ENCODE results near the gene HYAL1. TPM values are rescaled to one million over a fixed set of nuclear protein-coding genes. Genes with fewer than 3 reads are reported as not detected.

HYAL1 gene
- total and polyA plus RNA-seq, 4 donors, result 1.6 to 9.3 (median 4.3) TPM

DNA sequence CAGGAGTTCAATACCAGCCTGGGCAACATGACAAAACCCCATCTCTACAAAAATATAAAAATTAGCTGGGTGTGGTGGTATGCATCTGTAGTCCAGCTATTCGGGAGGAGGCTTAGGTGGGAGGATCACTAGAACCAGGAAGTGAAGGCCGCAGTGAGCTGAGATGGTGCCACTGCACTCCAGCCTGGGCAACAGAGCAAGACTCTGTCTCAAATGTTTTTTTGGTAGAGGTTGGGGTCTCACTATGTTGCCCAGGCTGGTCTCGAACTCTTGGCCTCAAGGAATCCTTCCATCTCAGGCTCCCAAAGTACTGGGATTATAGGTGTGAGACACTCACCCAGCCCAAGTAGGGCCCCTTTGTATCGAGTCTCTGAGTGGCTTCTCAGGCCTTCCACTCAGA lies 9.3 kb downstream of the HYAL1 start:
- no peak overlapping the region for H3K27ac ChIP-seq (ENCODE audit: low read depth in 1 of 2, low read length in 2 of 2)
- ATAC-seq (ENCODE audit: low FRiP score) (no peak), DNase-seq (no peak)
- H3K9me3 ChIP-seq (ENCODE audit: control insufficient read depth, low read length), result no peaks in the 10 kb centered on the region
- WGBS, 2 donors, result 88 to 94% methylated on average over 4 of the region's 4 CpGs
- no peaks in the 10 kb centered on the region for H3K27me3 ChIP-seq (ENCODE audit: control insufficient read depth in 1 of 2, insufficient read depth in 2 of 2, low read length in 1 of 2)
- intact Hi-C loops (cut with DNase I), result no loop called here
- H3K4me3 ChIP-seq (ENCODE audit: low read length in 2 of 2), result no peak overlapping the region
- H3K4me1 ChIP-seq (ENCODE audit: control insufficient read depth in 1 of 2, insufficient read depth in 2 of 2, low read length in 2 of 2), result no peaks in the 10 kb centered on the region
- no peaks in the 10 kb centered on the region for H3K36me3 ChIP-seq (ENCODE audit: control insufficient read depth in 1 of 2, insufficient read depth in 2 of 2, low read length in 1 of 2)

DNA sequence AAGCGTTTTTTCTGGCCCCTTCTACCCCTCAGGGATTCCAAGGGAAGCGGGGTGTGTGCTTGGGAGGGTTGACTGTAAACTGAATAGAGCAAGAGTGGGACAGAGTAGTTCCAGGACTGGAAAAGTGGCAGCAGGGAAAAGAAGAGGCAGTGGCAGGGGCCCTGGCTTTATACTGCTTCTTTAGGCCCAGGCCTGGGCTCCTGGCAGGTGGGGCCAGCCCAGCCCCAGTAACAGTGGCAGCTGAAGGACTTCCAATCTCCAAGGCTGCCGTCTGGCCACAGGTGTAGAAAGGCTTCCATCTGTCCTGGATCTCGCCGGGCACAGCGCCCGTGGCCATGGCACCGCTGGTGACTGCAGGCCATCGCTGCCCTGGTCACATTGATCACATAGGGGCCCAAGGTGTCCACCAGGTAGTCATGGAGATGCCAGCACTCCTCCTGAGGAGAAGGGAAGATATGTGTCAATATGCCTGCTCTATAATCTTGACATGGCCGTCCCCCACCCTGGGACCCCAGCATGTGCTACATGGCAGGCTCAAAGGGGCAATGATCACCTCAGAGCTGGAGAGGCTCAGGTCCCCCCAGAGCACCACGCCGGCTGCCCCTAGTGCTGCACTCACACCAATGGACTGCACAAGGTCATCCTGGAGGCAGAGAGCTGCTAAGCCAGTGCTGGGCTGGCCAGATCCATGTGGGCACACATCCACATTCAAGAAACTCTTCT lies 10.1 kb downstream of the HYAL1 start:
- peak overlapping the region in 1 of 2 donors; percentile 87 for H3K27ac ChIP-seq (ENCODE audit: low read depth in 1 of 2, low read length in 2 of 2)
- peak in 1 of 2 donors; percentile 55 for DNase-seq

DNA sequence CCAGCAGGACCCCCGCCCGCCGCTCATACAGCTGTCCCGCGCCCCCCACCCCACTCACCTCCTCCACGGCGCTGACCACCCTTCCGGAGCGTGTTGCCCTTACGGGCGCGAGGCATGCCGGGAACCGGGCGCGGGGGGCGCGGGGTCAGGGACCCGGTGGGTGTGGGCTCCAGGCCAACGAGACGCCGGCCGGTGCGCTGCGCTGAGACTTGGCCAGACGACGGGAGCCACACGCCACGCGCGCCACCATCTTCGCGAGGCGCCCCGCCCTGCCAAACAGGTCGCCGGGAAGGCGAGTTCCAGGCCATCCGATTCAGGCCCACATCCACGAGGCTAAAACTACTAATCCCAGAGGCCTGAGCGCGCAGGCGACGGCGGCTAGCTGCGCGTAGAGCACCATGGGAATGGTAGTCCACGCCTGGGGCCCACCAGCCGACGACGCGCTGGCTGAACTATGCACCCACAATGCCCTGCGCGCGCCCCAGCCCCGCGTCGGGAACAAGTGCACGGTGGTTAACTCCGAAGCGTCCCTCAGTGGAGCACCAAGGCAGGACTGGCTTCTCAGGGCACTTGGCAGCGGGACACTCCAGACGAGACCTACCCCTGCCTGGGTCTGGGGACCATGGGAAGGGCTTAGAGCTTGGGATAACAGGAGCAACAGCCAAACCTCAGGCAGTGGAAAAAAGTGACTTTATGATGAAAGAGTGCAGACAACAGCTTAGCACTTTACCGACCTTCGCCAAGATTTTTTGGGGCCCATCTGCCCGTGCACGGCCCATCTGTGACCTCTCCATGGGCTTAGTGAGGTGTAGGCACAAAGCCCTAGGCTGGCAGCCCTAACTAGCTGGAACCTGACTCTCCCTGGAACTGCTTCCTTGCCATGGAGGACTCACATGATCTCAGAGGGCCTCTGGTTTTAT lies 11.0 kb downstream of the HYAL1 start, which contains the start of gene IFRD2:
IFRD2 (minus strand) TSS at position 271 of the 920 bp plus-strand sequence; CDS start at position 116, 155 bp downstream.
- intact Hi-C loops (cut with DNase I), result no loop called here
- H3K4me3 ChIP-seq (ENCODE audit: low read length in 2 of 2), result peak within 1 kb of the TSS; percentile 56 to 68
- H3K27me3 ChIP-seq (ENCODE audit: control insufficient read depth in 1 of 2, insufficient read depth in 2 of 2, low read length in 1 of 2), result no peaks in the 10 kb centered on the region
- peak within 1 kb of the TSS in 1 of 2 donors; percentile 87 for H3K27ac ChIP-seq (ENCODE audit: low read depth in 1 of 2, low read length in 2 of 2)
- peak; percentile 97 for ATAC-seq (ENCODE audit: low FRiP score)
- DNase-seq, result peak; percentile 99
- H3K4me1 ChIP-seq (ENCODE audit: control insufficient read depth in 1 of 2, insufficient read depth in 2 of 2, low read length in 2 of 2), result no peaks in the 10 kb centered on the region
- 1% methylated on average over 65 to 67 of the region's 67 CpGs for WGBS, 2 donors
- no peaks in the 10 kb centered on the region for H3K9me3 ChIP-seq (ENCODE audit: control insufficient read depth, low read length)
- peaks cover 0 to 2% of the 10 kb centered on the region in 2 donors for H3K36me3 ChIP-seq (ENCODE audit: control insufficient read depth in 1 of 2, insufficient read depth in 2 of 2, low read length in 1 of 2)

More for the DNA sequence above, 10.1 kb downstream of the HYAL1 start:
- no peak for ATAC-seq (ENCODE audit: low FRiP score)
- intact Hi-C loops (cut with DNase I), result no loop called here
- Histone ChIP-seq H3K4me3 (ENCODE audit: low read length in 2 of 2) (no peak overlapping the region), H3K27me3 (ENCODE audit: control insufficient read depth in 1 of 2, insufficient read depth in 2 of 2, low read length in 1 of 2) (no peaks in the 10 kb centered on the region), H3K4me1 (ENCODE audit: control insufficient read depth in 1 of 2, insufficient read depth in 2 of 2, low read length in 2 of 2) (no peaks in the 10 kb centered on the region), H3K9me3 (ENCODE audit: control insufficient read depth, low read length) (no peaks in the 10 kb centered on the region), H3K36me3 (ENCODE audit: control insufficient read depth in 1 of 2, insufficient read depth in 2 of 2, low read length in 1 of 2) (peaks cover 0 to 2% of the 10 kb centered on the region in 2 donors)
- 70 to 71% methylated on average over 12 of the region's 12 CpGs for WGBS, 2 donors

DNA sequence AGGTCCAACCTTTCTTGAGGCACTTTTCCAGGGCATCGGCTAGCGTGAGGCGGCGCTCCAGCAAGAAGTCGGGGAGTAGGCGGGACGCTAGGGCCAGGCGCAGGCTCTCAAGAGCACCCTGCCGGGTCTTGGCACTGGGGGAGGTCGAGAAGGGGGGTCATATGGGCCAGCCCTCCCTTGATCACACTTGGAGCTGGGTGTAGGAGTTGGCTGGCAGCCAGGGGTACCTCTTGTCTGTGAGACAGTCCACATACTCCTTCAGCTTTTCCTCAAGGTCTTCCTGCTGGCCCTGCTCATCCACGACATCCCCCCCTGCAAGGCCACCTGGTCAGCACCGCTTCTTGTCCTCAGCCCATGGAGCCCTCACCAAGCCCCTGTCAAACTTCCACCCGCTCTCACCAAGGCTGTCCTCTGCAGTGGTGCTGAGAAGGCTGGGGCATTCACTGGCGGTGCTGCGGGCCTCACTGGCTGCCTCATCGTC lies 13.2 kb downstream of the HYAL1 start:
- WGBS, 2 donors, result 91 to 92% methylated on average over 16 of the region's 16 CpGs
- intact Hi-C loops (cut with DNase I), result no loop called here
- Histone ChIP-seq H3K9me3 (ENCODE audit: control insufficient read depth, low read length) (no peaks in the 10 kb centered on the region), H3K4me1 (ENCODE audit: control insufficient read depth in 1 of 2, insufficient read depth in 2 of 2, low read length in 2 of 2) (no peaks in the 10 kb centered on the region), H3K36me3 (ENCODE audit: control insufficient read depth in 1 of 2, insufficient read depth in 2 of 2, low read length in 1 of 2) (peaks cover 0 to 2% of the 10 kb centered on the region in 2 donors), H3K27me3 (ENCODE audit: control insufficient read depth in 1 of 2, insufficient read depth in 2 of 2, low read length in 1 of 2) (no peaks in the 10 kb centered on the region), H3K27ac (ENCODE audit: low read depth in 1 of 2, low read length in 2 of 2) (no peak overlapping the region), H3K4me3 (ENCODE audit: low read length in 2 of 2) (no peak overlapping the region)
- ATAC-seq (ENCODE audit: low FRiP score) (no peak), DNase-seq (peak; percentile 56 to 77)

DNA sequence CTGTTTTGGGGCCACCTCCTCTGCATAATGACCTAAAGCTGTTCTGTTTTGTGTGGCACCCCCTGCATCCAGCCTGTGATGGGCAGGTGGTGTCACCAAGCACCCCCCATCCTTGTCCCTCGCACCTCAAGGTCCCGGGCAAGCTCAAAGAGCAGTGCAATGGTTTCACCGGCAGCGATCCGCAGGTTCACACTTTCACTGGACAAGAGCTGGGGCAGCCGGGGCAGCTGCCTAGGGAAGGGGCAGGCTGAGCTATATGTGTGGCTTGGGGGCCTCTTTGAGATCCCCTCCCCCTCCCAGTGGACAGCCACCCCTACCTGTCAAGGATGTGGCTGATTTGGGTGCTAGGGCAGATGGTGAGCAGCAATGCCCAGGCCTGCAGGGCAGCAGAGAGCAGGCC lies 14.2 kb downstream of the HYAL1 start:
- Histone ChIP-seq H3K27me3 (ENCODE audit: control insufficient read depth in 1 of 2, insufficient read depth in 2 of 2, low read length in 1 of 2) (no peaks in the 10 kb centered on the region), H3K9me3 (ENCODE audit: control insufficient read depth, low read length) (no peaks in the 10 kb centered on the region), H3K36me3 (ENCODE audit: control insufficient read depth in 1 of 2, insufficient read depth in 2 of 2, low read length in 1 of 2) (peaks cover 0 to 2% of the 10 kb centered on the region in 2 donors), H3K4me3 (ENCODE audit: low read length in 2 of 2) (no peak overlapping the region), H3K27ac (ENCODE audit: low read depth in 1 of 2, low read length in 2 of 2) (no peak overlapping the region), H3K4me1 (ENCODE audit: control insufficient read depth in 1 of 2, insufficient read depth in 2 of 2, low read length in 2 of 2) (no peaks in the 10 kb centered on the region)
- 93 to 94% methylated on average over 6 of the region's 6 CpGs for WGBS, 2 donors
- ATAC-seq (ENCODE audit: low FRiP score) (no peak), DNase-seq (no peak)
- intact Hi-C loops (cut with DNase I), result no loop called here

DNA sequence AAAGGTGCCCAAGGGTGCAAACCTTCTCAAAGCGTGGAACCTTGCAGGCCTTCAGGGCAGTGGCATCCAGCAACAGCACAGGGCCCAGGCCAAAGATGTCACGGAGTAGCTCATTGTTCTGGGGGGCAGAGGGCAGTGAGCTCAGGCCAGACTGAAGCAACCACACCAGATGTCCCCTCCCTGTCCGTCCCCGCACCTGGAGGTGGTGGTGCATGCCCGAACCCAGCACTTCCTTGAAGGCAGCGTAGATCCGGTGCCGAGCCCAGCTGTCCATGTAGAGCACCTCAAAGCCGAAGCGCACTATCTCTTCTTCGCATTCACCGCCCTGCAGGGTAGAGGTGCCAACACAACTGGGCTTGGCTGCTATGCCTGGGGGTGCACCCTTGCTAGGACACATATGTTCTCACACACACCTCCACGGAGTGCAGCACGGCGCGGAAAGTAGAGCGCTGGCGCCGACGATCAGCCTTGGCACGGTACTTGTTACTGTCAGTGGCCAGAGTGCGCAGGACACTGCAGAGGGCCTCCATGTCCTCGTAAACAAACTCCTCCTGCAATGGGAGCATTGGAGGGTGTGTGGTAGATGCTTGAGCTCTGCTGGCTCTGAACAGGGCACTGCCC lies 14.9 kb downstream of the HYAL1 start:
- intact Hi-C loops (cut with DNase I), result no loop called here
- no peak overlapping the region for H3K4me3 ChIP-seq (ENCODE audit: low read length in 2 of 2)
- no peaks in the 10 kb centered on the region for H3K27me3 ChIP-seq (ENCODE audit: control insufficient read depth in 1 of 2, insufficient read depth in 2 of 2, low read length in 1 of 2)
- peaks cover 0 to 2% of the 10 kb centered on the region in 2 donors for H3K36me3 ChIP-seq (ENCODE audit: control insufficient read depth in 1 of 2, insufficient read depth in 2 of 2, low read length in 1 of 2)
- no peak for ATAC-seq (ENCODE audit: low FRiP score)
- H3K27ac ChIP-seq (ENCODE audit: low read depth in 1 of 2, low read length in 2 of 2), result no peak overlapping the region
- WGBS, 2 donors, result 92 to 94% methylated on average over 23 of the region's 23 CpGs
- H3K4me1 ChIP-seq (ENCODE audit: control insufficient read depth in 1 of 2, insufficient read depth in 2 of 2, low read length in 2 of 2), result no peaks in the 10 kb centered on the region
- DNase-seq, result no peak
- H3K9me3 ChIP-seq (ENCODE audit: control insufficient read depth, low read length), result no peaks in the 10 kb centered on the region

DNA sequence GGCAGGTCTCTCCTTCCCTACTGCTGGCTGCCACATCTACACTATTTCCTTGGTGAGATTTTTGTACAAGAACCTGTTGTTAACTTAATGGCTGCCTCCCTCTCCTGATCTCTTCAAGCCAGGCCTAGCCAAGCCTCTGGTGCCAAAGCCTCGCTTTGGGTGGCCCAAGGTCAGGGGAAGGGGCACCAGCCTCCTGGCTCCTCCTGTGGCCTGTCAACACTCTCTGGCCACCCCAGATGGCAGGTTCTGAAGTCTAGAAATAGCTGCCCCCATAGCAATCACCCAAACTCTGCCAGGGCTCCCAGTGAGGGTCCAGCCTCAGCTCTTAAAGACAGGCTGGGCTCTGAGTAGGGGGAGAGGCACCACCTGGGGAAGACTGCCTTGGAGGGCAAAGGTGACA lies 16.1 kb downstream of the HYAL1 start:
- ATAC-seq (ENCODE audit: low FRiP score) (no peak), DNase-seq (no peak)
- Histone ChIP-seq H3K4me1 (ENCODE audit: control insufficient read depth in 1 of 2, insufficient read depth in 2 of 2, low read length in 2 of 2) (no peaks in the 10 kb centered on the region), H3K27me3 (ENCODE audit: control insufficient read depth in 1 of 2, insufficient read depth in 2 of 2, low read length in 1 of 2) (no peaks in the 10 kb centered on the region), H3K9me3 (ENCODE audit: control insufficient read depth, low read length) (no peaks in the 10 kb centered on the region), H3K36me3 (ENCODE audit: control insufficient read depth in 1 of 2, insufficient read depth in 2 of 2, low read length in 1 of 2) (peaks cover 0 to 2% of the 10 kb centered on the region in 2 donors), H3K4me3 (ENCODE audit: low read length in 2 of 2) (no peak overlapping the region), H3K27ac (ENCODE audit: low read depth in 1 of 2, low read length in 2 of 2) (no peak overlapping the region)
- 91 to 100% methylated on average over 1 of the region's 1 CpG for WGBS, 2 donors
- intact Hi-C loops (cut with DNase I), result no loop called here
